Stomach (tissue), 9 donors: ENCODE data around the gene PNMA5. TPM values are rescaled to one million over a fixed set of nuclear protein-coding genes. Genes with fewer than 3 reads are reported as not detected.
"Not testable (repeated sequence)": the region's sequence is repeated elsewhere in the genome, so short reads cannot be mapped to it uniquely, and the experiment has no call there.

ENCODE experiments used
- DNase-seq, 2 donors: peaks; one replicate each; pipeline versions ENCODE4 v3.0.0 to v3.0.0-alpha.2; 2013 to 2019
- H3K27ac ChIP-seq, 5 donors: fragments of 200-600 bp in 4 of 5; sonication (generic) in 4 of 5; one replicate each; pipeline ENCODE4 v1.5.1; 2013 to 2019; ENCODE audit warnings: mild to moderate bottlenecking in 1 of 5, moderate library complexity in 1 of 5
- H3K27me3 ChIP-seq, 3 donors: fragments of 200-600 bp; sonication (generic); one replicate each; pipeline ENCODE4 v1.5.1; 2017 to 2019; ENCODE audit warnings: mixed run types in 1 of 3
- H3K36me3 ChIP-seq, 4 donors: fragments of 200-600 bp; sonication (generic); 1 replicate in 3 of 4; 2 replicates in 1 of 4; pipeline ENCODE4 v1.5.1; 2016 to 2019
- H3K4me1 ChIP-seq, 4 donors: fragments of 200-600 bp; sonication (generic); one replicate each; pipeline ENCODE4 v1.5.1; 2016 to 2019
- H3K4me3 ChIP-seq, 4 donors: fragments of 200-600 bp; sonication (generic) in 3 of 4; one replicate each; pipeline ENCODE4 v1.5.1; 2016 to 2019; ENCODE audit warnings: mild to moderate bottlenecking in 1 of 4
- H3K9me3 ChIP-seq, 4 donors: fragments of 200-600 bp; sonication (generic); one replicate each; pipeline ENCODE4 v1.5.1; 2016 to 2019
- EP300 ChIP-seq: sonication (generic); formaldehyde crosslinking; IDR thresholded peaks from one replicate; pipeline ENCODE4 v1.6.1; 2017; ENCODE audit warnings: antibody characterized with exemption
- POLR2A ChIP-seq, 4 donors: fragments of 450-650 bp; IDR thresholded peaks; one replicate each; pipeline ENCODE4 v1.6.1; 2016; ENCODE audit warnings: antibody characterized with exemption in 4 of 4, control low read depth in 2 of 4, mild to moderate bottlenecking in 1 of 4, moderate library complexity in 1 of 4
- POLR2AphosphoS5 ChIP-seq, 3 donors: sonication (generic); formaldehyde crosslinking; IDR thresholded peaks; one replicate each; pipeline ENCODE4 v1.6.1; 2016; ENCODE audit warnings: antibody characterized with exemption in 3 of 3
- WGBS, 5 donors: extraction: QIAGEN DNeasy Blood & Tissue Kit in 3 of 5; methylation state at CpG; one replicate each; pipeline versions ENCODE4 v1.1.5 to v1.1.7; 2013 to 2018; 5-methylcytosine and 5-hydroxymethylcytosine counted together
- intact Hi-C: fragments of 100-400 bp; cut with DNase I; formaldehyde crosslinking; loops from one replicate; pipeline ENCODE4 v1.15.1; 2023; ENCODE audit warnings: low total_unique reads
- polyA plus RNA-seq, 3 donors: library from polyadenylated mRNA; stranded (reverse); fragments of 200-250 nt; gene quantifications; one replicate each; pipeline ENCODE4 v1.2.3, GENCODE V29; 2013
- total RNA-seq, 5 donors: library from RNA; depleted of rRNA; stranded (reverse); fragments of >200 nt; gene quantifications; one replicate each; pipeline versions ENCODE4 v1.1.0 to v1.2.3, GENCODE V29; 2014 to 2016
- TF ChIP-seq, protein P1 (sequence below), 7 experiments: fragments of 450-650 bp in 4 of 7; fragments of 200-600 bp in 3 of 7; sonication (generic) in 3 of 7; IDR thresholded peaks; one replicate each; pipeline ENCODE4 v1.5.1; 2016 to 2019; ENCODE audit warnings: antibody characterized with exemption in 7 of 7, control low read depth in 2 of 7, mild to moderate bottlenecking in 1 of 7
- donor health status: healthy with polysubstance abuse.
- donor health status: Bipolar disorder and iron deficiency.
- donor health status: healthy.

PNMA5 gene
- total and polyA plus RNA-seq, 8 donors, result 0.05 TPM; not detected in 7

DNA sequence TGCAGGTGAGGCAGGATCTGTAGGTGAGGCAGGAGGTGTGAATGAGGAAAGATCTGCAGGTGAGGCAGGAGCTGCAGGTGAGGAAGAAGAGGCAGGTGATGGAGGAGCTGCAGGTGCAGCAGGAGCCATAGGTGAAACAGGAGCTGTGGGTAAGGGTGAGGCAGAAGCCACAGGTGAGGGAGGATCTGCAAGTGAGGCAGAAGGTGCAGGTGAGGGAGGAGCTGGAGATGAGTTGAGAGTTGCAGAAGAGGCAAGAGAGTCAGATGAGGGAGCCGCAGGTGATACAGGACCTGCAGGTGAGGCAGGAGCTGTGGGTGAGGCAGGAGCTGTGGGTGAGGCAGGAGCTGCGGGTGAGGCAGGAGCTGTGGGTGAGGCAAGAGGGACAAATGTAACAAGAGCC lies 35.2 kb upstream of the PNMA5 start:
- intact Hi-C loops, result no loop called here
- Histone ChIP-seq H3K9me3 (peaks cover 0 to 11% (median under 1%) of the 10 kb centered on the region in 4 donors), H3K27me3 (peaks cover 0 to 9% (median 0%) of the 10 kb centered on the region in 3 donors), H3K27ac (no peak overlapping the region), H3K4me1 (peaks cover 0 to 6% (median 2%) of the 10 kb centered on the region in 4 donors), H3K4me3 (no peak overlapping the region), H3K36me3 (no peaks in the 10 kb centered on the region)
- DNase-seq, result no peak
- TF ChIP-seq POLR2A (IDR thresholded peaks at IDR 0.05), result no peak
- TF ChIP-seq, protein P1, sequence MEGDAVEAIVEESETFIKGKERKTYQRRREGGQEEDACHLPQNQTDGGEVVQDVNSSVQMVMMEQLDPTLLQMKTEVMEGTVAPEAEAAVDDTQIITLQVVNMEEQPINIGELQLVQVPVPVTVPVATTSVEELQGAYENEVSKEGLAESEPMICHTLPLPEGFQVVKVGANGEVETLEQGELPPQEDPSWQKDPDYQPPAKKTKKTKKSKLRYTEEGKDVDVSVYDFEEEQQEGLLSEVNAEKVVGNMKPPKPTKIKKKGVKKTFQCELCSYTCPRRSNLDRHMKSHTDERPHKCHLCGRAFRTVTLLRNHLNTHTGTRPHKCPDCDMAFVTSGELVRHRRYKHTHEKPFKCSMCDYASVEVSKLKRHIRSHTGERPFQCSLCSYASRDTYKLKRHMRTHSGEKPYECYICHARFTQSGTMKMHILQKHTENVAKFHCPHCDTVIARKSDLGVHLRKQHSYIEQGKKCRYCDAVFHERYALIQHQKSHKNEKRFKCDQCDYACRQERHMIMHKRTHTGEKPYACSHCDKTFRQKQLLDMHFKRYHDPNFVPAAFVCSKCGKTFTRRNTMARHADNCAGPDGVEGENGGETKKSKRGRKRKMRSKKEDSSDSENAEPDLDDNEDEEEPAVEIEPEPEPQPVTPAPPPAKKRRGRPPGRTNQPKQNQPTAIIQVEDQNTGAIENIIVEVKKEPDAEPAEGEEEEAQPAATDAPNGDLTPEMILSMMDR (IDR thresholded peaks at IDR 0.05), result no peak
- no peak for TF ChIP-seq POLR2AphosphoS5 (IDR thresholded peaks at IDR 0.05)
- TF ChIP-seq EP300, result no peak
- WGBS, 5 donors, result 44 to 78% (median 47%) methylated on average over 2 of the region's 2 CpGs

DNA sequence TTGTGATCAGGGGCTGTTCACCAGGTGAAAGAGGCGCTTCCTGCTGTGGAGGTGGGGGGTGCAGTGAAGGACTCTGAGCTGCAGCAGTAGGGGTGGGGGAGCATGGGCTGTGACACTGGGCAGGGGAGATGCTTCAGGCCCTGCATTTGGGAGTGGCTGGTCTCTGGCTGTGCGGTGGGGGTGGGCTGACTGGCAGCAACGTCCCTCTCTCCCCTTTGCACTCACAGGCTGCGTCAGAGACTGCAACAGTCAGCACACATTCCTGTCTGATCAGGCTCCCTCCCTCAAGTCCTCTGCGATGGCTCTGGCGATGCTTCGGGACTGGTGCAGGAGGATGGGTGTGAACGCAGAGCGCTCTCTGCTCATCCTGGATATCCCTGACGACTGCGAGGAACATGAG lies 34.6 kb upstream of the PNMA5 start:
- H3K27me3 ChIP-seq, H3K27ac ChIP-seq, H3K4me1 ChIP-seq, H3K36me3 ChIP-seq, DNase-seq, intact Hi-C loops, H3K4me3 ChIP-seq: not testable (repeated sequence)
- WGBS, 5 donors, result 66 to 89% (median 77%) methylated on average over 4 to 10 of the region's 11 CpGs
- peaks cover 0 to 11% (median 0%) of the 10 kb centered on the region in 4 donors for H3K9me3 ChIP-seq

DNA sequence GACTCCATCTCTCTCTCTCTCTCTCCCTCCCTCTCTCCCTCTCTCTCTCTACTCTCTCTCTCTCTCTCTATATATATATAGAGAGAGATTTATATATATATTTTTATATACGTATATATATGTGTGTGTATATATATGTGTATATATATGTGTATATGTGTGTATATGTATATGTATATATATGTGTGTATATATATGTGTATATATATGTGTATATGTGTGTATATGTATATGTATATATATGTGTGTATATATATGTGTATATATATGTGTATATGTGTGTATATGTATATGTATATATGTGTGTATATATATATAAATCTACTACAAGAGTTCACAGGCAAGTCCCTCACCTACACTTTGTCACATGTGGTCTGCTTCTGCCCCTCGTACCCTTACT lies 32.6 kb upstream of the PNMA5 start:
- H3K36me3 ChIP-seq, DNase-seq, H3K4me1 ChIP-seq, H3K27ac ChIP-seq, intact Hi-C loops, H3K9me3 ChIP-seq, H3K4me3 ChIP-seq, H3K27me3 ChIP-seq: not testable (repeated sequence)
- WGBS, 5 donors, result 57 to 96% (median 88%) methylated on average over 1 to 2 of the region's 2 CpGs

DNA sequence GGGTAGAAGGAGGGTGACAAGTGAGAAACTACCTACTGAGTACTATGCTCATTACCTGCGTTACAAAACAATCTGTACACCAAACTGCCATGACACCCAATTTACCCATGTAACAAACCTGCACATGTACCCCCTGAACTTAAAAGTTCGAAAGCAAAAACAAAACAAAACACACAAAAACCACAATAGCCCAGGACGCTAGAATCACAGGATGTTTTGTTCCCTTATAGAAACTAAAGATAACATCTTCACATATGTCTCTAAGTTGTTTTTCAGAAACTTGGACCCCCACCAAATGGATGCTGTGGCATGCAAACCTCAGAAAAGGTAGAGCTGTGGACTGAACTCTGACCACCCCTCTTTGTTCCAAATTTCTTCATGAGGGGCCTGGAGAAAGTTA lies 25.2 kb upstream of the PNMA5 start:
- no peak overlapping the region for H3K4me3 ChIP-seq
- intact Hi-C loops, result no loop called here

DNA sequence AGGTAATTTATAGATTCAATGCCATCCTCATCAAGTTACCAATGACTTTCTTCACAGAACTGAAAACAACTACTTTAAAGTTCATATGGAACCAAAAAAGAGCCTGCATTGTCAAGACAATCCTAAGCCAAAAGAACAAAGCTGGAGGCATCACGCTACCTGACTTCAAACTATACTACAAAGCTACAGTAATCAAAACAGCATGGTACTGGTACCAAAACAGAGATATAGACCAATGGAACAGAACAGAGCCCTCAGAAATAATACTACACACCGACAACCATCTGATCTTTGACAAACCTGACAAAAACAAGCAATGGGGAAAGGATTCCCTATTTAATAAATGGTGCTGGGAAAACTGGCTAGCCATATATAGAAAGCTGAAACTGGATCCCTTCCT lies 23.3 kb upstream of the PNMA5 start:
- not testable (repeated sequence) for H3K4me1 ChIP-seq, H3K27me3 ChIP-seq
- whole genome bisulfite sequencing, 5 donors, result 36 to 82% (median 64%) methylated on average over 1 to 2 of the region's 2 CpGs

More for the DNA sequence above, 25.2 kb upstream of the PNMA5 start:
- no peaks in the 10 kb centered on the region for H3K4me1 ChIP-seq
- no peak for DNase-seq
- peaks cover 0 to 4% (median under 1%) of the 10 kb centered on the region in 3 donors for H3K27me3 ChIP-seq
- no peaks in the 10 kb centered on the region for H3K36me3 ChIP-seq
- H3K9me3 ChIP-seq, result peaks cover 0 to 7% (median 0%) of the 10 kb centered on the region in 4 donors
- no peak overlapping the region for H3K27ac ChIP-seq
- TF ChIP-seq, protein P1 (IDR thresholded peaks at IDR 0.05), result no peak
- TF ChIP-seq EP300 (no peak), POLR2AphosphoS5 (IDR thresholded peaks at IDR 0.05) (no peak)
- 48 to 64% (median 53%) methylated on average over 3 of the region's 3 CpGs for WGBS, 5 donors

DNA sequence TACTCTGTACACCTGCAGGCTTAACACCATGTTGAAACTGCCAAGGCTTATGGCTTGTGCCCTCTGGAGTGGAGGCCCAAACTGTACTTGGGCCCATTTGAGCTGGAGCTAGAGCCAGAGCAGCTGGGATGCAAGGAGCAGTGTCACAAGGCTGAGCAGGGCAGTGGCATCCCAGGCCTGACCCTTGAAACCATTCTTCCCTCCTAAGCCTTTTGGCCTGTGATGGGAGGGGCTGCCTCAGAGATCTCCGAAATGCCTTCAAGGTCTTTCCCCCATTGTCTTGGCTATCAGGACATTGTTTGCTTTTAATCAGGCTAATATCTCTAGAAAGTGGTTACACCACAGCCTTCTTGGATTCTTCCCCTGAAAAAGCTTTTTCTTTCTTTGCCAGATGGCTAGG lies 10.9 kb upstream of the PNMA5 start:
- Histone ChIP-seq H3K4me3 (no peak overlapping the region), H3K27me3 (no peaks in the 10 kb centered on the region), H3K27ac (no peak overlapping the region), H3K36me3 (no peaks in the 10 kb centered on the region), H3K9me3 (peaks cover 0 to 31% (median 7%) of the 10 kb centered on the region in 4 donors), H3K4me1 (no peaks in the 10 kb centered on the region)
- DNase-seq, result no peak
- intact Hi-C loops, result no loop called here
- TF ChIP-seq POLR2AphosphoS5 (IDR thresholded peaks at IDR 0.05), result no peak
- TF ChIP-seq, protein P1 (IDR thresholded peaks at IDR 0.05), result no peak
- no peak for TF ChIP-seq EP300
- no peak for TF ChIP-seq POLR2A (IDR thresholded peaks at IDR 0.05)
- 46 to 80% (median 61%) methylated on average over 1 of the region's 1 CpG; no CpG with 5 or more reads in 1 of the 5 donors for WGBS, 5 donors

More for the DNA sequence above, 23.3 kb upstream of the PNMA5 start:
- H3K4me3 ChIP-seq, H3K36me3 ChIP-seq, intact Hi-C loops, H3K27ac ChIP-seq, DNase-seq, H3K9me3 ChIP-seq: not testable (repeated sequence)
